Hematopoietic multipotent progenitor cell (in vitro differentiated cells): Measurements from ENCODE around the gene SNAP23. TPM values are rescaled to one million over a fixed set of nuclear protein-coding genes. Genes with fewer than 3 reads are reported as not detected.

Source experiments
- DNase-seq, 3 donors: peaks; one replicate each; pipeline ENCODE4 v3.0.0-alpha.2; 2011 to 2015; ENCODE audit warnings: low read depth in 2 of 3, low spot score in 2 of 3
- total RNA-seq: library from RNA; depleted of rRNA; stranded (reverse); fragments of >200 nt; gene quantifications from one replicate; pipeline ENCODE4 v1.2.3, GENCODE V29; 2012

SNAP23 gene
- total RNA-seq, 1 donor: 29.6 TPM

GRCh38 chr15:42556550-42557207 is 61.2 kb downstream of the SNAP23 start:
- DNase-seq: peak in 1 of 3 donors; percentile 39

DNA sequence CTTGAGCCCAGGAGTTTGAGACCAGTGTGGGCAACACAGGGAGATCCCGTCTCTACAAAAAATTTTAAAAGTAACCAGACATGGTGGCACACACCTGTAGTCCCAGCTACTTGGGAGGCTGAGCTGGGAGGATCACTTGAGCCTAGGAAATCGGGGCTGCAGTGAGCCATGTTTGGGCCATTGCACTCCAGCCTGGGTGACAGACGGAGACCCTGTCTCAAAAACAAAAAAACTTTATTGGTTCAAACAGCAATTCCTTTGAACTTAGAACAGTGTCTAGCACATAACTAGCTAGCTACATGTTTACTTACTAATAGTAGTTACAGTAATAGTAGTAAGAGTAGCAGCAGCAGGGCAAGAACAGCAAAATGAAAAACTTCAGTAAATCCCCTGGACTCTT is 63.3 kb downstream of the SNAP23 start:
- DNase-seq: no peak

DNA sequence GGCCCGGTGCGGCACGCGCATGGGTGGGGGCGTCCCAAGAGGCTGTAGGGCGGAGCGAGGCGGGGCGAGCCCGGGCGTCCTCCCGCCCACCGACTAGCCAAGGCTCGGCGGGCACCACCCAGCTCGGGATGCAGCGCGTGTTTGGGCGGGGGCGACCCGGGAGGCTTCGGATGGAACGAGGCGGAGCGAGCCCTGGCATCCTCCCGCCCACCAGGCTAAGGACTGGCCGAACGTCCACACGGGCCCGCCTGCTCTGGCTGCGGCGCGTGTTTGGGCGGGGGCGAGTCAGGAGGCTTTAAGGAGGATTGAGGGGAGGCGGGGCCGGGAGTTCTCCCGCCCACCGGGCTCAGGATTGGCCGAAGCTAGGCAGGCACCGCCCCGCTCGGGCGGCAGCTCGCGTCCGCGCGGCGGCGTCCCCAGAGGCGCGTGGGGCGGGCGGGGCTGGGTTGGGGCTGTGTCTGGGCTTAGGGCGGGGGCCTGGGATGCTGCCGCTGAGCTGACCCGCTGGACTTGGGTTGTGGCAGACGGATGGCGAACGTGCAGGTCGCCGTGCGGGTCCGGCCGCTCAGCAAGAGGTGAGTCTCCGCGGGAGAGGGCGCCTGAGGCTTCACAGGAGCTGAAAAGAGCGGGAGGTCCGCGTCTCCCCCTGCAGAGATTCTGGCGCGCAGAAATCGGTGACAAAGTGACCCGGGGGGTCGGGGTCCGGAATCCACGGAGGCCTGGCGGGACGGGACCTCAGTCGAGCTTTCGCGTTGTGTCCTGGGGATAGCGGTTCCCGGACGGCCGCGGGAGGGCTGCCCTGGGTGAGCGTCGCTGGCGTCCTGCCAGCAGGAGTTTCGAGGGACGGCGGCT is 80.0 kb downstream of the SNAP23 start, which contains the start of gene STARD9:
STARD9 (plus strand) TSS at position 419 of the 852 bp plus-strand sequence; CDS start at position 529, 110 bp downstream.
- DNase-seq: peak; percentile 86 to 98 (median 97)

GRCh38 chr15:42576040-42576594 is 80.7 kb downstream of the SNAP23 start:
- no peak for DNase-seq

DNA sequence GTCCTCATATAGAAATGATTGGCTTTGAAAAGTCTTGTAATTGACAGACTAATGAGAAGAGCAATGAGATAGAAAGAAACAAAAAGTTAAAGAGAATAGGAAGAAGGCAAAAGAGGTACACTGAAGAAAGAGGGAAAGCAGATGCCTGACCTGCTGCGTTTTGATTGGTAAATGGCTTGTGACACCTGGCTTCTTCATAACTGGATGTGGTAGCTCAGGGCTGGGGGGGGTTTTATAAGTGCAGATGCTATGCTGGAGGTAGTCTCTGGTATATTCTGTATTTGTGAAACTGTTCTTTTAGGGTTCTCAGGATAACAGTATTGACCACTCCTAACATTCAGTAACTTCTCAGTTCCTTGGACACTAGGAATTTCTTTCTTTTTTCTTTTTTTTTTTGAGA is 81.3 kb downstream of the SNAP23 start:
- no peak for DNase-seq

DNA sequence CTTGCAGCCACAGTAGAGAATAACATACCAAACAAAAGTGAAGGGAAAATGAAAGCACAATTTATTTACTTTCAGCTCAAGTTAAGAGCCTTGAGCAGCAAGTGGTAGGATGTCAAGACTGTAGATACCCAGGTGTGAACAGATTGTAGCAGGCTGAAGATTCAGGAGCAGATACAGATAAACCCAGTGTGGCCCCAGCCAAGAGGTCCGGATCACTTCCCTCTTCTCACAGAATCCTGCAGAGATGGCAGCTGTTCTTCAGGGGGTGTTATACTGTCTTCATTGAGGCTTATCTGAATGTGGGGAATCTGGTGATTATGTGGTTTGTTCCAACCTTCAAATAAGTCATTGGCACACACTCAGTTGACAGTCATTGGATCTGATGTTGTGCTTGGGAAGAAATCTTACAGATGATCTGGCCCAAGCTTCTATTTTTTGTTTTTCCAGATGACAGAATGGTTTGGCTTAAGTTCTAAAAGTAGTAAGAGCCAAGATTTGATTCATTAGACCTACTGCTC is 82.1 kb downstream of the SNAP23 start:
- DNase-seq: no peak

- no peak for DNase-seq
Measured at GRCh38 chr15:42578984-42579537, 83.6 kb downstream of the SNAP23 start.

- DNase-seq: peak; percentile 44 to 87 (median 79)
Measured at GRCh38 chr15:42581272-42581730, 85.9 kb downstream of the SNAP23 start.

Other genes with a start within 250 kb of the SNAP23 start
- 24.2 TPM for gene GANC, start 222.4 kb upstream of the SNAP23 start, total RNA-seq
- gene TMEM87A, start 222.2 kb upstream of the SNAP23 start, total RNA-seq: 29.6 TPM
- gene CAPN3, start 136.1 kb upstream of the SNAP23 start, total RNA-seq: 3.0 TPM
- 25.6 TPM for gene ZNF106, start 4.5 kb upstream of the SNAP23 start, total RNA-seq
- gene LRRC57, start 53.2 kb downstream of the SNAP23 start, total RNA-seq: 18.6 TPM
- gene HAUS2, start 53.2 kb downstream of the SNAP23 start, total RNA-seq: 12.4 TPM
- 35.5 TPM for gene STARD9, start 80.0 kb downstream of the SNAP23 start, total RNA-seq
- gene CDAN1, start 241.5 kb downstream of the SNAP23 start, total RNA-seq: 15.1 TPM